NCI-H2227 (cell line): ENCODE measurements around the gene RASD2.

ENCODE experiments used
- DNase-seq: peaks from one replicate; lab custom pipeline; 2025; ENCODE audit not compliant: unreplicated experiment; lab: John Stamatoyannopoulos, UW

Gene RASD2

DNA sequence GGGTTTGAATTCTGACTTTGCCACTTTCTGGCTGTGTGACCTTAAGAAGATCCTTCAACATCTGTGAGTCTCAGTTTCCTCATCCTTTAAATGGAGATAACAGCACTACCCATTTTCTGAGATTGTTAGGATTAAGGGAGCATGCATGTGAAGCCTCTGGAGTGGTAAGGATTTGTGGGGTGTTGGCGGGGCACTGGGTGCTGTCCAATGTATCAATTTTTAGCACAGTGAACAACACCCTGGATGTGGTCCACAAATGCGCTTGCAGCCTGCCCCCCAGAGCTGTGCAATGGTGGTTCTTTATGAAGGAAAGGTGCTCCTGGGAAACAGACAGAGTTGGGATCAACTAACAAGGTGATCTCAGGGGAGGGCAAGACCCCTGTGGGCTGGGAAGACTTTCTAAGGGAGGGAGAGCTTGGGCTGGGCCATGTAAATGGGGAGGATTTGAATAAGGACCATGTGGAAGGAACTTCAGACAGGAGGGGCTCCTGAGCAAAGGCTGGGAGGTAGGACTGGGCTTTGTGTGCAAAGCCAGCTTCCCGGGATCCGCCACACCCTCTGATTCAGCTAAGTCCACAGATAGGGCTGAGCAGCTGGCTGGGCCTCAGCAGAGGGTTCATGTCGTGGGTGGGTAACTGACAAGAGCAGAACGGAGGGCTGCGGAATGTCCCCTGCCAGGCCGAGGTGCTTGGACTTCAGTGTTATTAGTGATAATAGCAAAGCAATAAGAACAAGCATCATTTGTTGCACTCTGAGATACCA is 22.7 kb upstream of the RASD2 start:
- no peak for DNase-seq

DNA sequence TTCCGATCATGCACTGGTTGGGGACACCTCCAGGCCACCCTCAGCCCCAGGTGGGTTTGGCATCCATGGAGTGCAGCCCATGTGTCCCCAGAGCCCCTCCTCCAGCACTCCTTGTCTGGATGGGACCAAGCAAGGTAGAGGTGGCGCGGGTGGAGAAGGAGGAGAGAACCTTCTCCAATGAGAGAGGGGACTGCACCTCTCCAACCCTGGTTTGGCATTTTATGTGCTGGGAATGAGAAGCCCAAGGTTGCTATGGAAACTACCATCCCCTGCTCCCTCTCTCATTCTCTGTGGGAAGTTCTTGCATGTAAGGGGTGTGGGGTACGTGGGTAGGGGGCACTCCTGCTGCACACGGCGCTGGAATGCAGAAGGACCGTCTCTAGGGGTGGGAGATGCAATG is 21.8 kb upstream of the RASD2 start:
- DNase-seq, result no peak

DNA sequence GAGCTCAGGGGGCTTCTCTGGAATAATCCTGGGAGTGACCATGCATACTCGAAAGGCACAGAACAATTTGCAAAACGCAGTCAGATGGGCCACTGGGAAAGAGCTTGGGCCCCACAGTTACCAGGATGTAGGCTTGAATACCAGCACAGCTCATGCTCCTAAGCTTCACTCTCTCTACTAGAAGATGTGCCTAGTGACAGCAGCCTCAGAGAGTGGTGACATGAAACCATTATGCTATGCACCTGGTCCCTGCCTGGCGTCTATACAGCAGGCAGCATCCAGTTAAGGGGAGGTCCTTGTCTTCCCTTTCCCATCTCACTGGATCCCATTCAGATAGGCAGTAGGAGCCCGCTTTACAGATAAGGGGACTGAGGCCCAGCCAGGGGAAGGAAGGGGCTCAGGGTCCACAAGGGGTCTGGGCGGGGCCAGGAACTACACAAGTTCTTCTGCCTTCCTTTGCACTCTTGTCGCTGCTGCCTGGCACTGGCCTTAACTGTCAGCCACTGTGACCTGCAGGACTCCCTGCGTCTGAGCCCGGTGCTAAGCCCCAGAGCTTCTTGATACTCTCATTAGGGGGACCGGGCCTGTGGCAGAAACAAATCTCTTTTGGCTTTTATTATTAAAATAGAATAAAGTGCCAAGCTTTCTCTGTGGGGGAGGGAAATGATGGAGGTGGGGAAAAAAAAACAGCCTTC is 21.2 kb upstream of the RASD2 start:
- DNase-seq, result no peak

DNA sequence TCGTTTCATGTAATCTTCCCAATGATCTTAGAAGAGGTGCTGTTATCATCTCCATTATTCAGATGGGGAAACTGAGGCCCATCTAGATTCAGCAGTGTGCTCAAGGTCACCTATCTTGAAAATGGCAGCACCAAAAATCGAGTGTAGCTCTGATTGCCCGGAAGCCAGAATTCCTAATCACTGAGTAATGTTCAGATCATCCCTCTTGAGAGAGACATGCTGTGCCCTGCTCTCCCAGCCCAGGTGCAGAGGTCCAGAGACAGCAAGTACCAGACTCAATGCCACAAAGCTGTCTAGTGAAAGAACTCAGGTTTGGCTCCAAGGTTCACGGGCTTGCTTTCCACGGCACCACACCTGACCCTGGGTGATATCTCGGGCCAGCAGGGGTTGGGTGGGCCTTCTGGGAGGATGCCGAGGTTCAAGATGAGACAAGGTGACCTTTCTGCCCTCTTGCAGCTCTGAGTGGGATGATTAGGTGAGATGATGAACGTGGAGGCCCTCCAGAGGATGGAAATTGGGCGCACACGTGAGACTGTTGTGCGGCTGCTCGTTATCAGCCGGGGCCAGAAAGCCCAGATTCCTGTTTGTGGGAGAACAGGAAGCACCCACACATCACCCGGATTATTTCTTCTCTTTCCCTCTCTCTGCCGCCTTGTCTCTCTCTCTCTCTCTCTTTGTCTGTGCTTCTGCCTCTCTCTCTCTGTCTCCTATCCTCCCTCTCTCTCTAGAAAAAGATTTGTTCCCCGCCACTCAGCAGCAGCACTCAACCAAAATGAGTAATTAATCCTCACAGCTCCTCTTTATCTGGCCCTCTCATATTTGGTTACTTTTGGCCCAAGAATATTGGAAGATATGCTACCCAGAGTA is 19.0 kb upstream of the RASD2 start:
- DNase-seq, result no peak

DNA sequence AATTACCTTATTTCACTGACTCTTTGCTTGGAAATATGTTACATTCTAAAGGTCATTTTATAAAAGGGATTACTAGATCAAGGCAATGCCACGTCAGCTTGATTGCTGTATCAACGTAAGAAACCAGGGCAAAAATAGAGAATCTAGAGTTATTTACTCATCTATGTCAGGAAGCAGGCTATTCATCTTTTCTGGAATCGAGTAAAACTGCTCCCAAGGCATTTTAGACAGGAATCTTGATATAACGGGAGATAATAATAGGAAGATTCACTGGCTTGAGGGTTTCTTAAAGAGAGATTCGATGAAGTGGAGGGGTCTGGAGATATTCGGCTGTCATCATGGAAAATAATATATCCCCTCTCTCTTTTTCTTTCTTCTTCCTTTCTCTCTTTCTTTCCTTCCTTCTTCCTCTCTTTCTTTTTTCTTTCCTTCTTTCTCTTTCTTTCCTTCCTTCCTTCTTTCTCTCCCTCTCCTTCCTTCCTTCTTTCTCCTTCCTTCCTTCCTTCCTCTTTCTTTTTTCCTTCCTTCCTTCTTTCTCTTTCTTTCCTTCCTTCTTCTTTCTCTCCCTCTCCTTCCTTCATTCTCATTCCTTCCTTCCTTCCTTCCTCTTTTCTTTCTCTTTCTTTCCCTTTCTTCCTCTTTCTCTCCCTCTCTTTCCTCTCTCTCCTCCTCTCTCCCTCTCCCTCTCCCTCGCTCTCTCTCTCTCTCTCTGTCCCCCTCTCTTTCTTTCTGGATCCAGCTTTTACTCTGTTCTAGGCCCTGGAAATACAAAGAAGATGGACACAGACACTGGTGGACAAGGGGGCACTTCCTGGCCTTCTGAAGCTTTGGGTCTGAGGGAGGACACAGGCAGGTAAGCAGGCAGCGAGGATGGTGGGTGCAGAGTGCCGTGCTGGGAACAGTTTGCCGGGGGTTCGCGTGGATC is 18.1 kb upstream of the RASD2 start:
- DNase-seq, result no peak

DNA sequence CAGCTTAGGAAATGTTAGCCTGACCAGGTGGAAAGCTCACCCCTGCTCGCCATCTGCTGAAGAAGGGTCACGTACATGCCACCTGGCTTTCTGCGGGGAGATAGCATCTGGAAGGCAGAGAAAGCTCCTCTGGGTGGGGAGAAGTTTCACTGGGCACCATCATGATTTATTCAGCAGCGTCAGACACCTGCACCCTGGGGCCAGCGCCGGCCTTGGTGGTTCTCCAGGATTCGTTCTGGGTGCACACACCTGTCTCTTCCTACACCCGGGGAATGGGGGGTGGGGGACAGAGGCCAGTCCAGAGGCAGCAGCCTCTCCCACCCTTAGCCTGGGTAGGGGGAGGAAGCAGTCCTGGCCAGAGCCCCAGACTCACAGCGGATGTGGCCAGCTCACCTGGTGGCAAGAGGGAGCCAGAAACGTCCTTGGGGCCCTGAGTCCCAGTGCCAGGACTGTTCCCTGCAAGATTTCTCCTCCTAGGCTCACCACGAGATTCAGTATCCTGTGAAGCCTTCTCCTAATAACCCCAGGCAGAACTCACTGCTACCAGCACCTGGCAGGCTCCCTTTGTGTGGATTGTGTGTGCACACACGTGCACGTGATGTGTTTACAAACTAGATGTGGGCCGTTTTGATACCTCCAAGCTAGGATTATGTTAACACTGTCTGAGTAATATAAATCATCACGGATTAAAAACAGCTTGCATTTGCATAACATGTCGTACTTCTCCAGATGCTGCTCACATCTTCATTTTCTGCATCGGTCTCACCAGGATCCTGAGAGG is 17.3 kb upstream of the RASD2 start:
- no peak for DNase-seq

DNA sequence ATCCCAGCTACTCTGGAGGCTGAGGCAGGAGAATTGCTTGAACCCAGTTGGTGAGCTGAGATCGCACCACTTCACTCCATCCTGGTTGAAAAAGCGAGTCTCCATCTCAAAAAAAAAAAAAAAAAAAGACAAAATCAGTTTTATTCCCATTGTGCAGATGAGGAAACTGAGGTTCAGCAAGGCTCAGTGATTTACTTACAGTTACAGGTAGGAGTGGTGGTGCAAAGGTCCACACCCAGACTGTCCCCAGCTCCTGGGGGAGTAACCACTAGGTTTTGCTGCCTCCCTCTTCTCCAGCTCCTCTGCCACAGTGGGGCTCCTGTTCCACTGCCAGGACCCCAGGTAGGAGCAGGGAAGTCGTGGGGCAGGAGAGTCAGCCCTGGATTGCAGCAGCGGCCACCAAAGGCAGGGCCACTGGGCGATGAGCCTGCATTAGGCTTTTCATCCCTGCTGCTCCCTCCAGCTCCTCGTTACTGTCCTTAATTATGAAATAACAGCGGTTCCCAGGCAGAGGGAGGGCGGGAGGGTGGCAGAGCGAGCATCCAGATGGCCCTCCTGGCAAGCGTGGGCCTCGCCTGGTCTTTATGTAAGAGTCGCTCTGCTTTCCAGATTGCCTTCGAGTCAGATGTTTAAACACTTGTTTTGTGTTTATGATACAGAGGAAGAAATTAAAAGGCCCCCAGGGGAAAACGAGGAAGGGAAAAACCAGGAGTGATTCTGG is 15.5 kb upstream of the RASD2 start:
- peak; percentile 4 for DNase-seq

DNA sequence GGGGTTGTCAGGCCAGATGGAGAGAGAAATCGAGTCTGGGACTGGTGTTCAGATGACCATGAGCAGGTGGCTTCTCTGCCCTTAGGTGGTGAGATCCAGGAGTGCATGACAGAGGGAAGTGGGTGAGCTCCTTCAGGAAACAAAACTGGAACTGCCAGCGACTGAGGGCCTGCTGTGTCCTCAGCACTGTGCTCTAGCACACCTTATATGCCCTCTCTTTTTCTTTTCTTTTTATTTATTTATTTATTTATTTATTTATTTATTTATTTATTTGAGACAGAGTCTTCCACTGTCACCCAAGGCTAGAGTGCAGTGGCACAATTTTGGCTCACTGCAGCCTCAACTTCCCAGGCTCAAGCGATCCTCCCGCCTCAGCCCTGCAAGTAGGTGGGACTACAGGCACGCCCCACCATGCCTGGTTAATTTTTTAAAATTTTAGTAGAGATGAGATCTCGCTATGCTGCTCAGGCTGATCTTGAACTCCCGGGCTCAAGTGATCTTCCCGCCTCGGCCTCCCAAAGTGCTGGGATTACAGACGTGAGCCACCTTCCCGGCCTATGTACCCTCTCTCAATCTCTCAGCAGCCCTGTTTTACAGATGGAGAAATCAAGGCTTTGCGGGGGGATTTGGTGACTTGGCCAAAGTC is 14.8 kb upstream of the RASD2 start:
- no peak for DNase-seq

DNA sequence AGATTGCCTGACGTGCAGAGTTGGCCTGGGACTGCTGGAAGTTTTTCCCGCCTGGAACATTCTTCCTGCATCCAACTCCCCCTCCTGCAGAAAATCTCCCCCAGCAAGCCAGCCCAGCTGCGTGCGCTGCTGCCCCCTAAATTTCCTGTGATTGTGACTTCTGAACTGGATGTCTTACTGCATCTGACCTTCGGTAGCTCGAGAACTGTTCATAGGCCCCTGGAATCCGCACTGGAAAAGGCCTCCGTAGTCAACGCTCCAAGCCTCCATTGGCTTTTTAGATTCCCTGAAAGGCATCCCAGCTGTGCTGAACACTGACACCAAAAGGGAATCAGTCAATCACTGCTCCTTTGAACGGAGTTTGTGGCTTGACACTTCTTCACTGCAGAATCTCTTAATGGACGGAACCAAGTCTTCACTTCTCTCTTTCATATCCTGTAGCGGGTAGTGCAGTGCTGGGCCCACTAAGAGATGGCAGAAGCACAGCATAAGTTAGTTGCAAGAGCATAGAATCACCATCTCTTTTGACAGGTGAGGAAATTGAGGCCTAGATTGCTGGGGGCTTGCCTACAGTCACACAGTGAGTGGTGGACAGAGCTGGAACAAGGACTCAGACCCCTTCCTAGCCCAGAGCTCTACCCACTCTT is 14.2 kb upstream of the RASD2 start:
- no peak for DNase-seq

DNA sequence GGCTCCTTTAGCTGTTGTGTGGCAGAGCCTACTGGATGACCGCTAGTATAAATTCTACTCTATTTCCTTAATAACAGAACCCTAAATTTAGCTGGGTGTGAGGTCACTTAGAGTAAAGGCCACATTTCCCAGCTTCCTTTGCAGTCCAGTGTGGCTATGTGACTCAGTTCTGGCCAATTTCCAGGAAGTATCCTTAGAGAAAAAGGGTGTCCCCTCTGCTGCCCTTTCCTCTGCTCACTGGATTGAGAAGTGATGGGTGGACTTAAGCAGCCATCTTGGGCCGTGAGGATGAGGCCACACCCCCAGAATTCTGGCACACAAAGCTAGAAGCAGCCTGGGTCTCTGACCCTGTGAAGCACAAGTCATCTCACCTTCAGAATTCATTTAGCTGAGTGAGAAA is 11.7 kb upstream of the RASD2 start:
- DNase-seq, result no peak

DNA sequence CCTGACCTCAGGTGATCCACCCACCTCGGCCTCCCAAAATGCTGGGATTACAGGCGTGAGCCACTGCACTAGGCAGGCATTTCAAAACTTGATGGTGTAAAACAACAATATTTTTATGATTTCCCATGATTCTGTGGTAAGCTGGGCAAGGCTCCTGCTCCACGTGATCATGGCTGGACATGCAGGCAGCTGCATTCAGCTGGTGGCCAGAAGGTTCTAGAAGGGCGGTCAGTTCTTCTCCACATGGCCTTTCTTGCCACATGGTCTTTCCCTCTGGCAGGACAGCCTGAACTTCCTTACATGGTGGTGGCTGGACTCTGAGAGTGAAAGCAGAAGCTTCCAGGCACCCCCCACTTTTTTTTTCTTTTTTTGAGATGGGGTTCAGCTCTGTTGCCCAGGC is 9.9 kb upstream of the RASD2 start:
- DNase-seq, result no peak

DNA sequence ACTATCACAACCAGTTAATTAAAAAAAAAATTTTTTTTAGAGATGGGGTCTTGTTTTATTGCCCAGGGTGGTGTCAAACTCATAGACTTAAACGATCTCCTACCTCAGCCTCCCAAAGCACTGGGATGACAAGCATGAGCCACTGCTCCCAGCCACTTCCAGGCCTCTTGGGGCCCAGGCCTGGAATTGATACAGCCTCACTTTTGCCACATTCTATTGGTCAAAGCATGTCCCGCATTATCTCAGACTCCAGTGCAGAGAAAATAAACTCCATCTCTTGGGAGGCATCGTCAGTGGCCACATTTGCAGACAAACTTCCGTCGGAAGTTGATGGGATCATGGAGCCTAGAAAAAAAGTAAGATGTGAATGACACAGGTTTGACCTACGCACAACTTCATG is 9.4 kb upstream of the RASD2 start:
- DNase-seq, result no peak

DNA sequence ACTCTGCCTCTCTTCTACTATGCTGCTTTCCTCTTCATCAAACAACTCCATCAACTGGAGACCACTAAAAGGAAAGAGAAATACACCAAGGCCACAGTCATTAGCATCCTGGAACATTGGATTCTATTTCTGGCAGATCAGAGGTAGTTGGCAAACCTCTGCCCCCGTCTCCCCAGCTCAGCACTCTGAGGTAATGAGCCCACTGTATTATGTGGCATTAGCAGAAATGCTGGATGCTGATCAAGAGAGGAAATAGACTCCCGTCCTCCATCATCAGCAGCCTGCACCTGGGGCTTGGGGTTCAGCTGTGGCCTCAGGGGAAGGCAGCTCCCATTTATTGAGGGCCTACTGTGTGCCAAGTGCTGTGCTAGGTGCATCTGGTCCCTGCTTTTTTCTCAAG is 9.0 kb upstream of the RASD2 start:
- DNase-seq, result no peak

DNA sequence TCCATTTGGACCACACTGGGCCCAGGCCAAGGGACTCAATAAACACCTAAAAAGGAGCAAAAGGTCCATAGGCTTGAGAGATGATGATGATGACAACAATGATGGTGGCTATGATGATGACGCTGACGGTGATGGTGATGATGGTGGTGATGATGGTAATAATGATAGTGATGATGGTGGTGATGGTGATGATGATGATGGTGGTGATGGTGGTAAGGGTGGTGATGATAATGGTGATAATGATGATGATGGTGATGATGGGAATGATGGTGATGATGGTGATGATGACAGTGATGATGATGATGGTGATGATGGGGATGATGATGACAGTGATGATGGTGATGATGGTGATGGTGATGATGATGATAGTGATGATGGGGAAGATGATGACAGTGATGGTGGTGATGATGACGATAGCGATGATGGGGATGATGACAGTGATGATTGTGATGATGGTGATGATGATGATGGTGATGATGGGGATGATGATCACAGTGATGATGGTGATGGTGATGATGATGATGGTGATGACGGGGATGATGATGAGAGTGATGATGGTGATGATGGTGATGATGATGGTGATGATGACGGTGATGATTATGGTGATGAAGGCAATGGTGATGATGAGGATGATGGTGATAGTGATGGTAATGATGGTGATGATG is 7.1 kb upstream of the RASD2 start:
- no peak for DNase-seq

DNA sequence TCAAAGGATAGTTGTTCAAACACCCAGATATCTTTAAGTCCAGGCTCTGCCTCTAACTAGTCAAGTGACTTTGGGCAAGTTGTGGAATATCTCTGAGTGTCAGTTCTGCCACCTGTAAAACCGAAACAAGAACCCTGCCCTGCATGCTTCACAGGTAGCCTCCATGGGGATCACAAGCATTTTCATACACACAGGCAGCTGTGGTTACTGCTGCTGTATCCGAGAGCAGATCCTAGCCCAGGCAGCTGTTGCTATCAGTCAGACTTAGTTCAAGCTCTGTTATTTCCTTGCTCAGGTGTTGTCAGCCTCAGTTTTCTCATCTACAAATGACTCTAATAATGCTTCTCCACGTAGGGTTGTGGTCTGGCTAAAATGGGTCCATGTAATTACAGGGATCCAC is 6.5 kb upstream of the RASD2 start:
- DNase-seq, result no peak

DNA sequence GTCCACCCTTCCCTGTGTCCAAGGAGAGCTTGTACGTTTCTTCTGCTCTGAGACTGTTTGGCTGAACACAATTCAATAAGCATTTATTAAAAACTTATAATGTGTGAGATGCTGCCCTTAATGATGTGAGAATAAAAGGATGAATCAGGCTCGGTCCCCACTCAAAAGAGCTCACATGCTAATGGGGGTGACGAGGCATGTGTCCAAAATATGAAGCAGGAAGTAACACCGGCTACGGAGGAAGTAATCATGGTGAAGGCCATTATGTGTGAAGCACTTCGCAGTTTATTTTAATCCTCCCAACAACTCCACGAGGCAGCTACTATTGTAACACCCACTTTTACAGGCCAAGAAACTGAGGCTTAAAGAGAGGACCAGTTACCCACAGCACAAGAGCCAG is 3.4 kb upstream of the RASD2 start:
- DNase-seq, result no peak

DNA sequence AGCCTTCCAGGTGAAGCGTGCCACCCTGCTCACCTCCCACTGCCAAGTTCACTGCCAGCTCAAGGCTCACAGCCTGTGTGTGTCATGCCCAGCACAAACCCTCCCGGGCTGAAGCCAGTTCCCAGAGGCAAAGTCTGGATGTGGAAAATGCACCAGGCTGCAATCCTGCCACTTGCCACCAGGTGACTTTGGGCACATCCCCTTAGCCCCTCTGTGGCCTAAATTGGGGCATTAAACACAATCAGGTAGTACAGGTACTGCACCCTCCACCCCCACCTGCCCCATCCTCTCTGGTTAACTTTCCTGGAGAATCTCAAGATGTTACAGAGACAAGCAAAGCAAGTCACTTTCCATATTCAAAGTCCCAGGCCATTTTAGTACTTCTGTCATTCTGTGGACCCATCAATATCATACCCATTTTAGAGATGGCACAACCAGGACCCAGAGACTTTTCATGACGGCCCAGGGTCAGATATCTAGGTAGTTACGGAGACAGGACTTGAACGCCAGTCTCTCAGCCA is 1.8 kb upstream of the RASD2 start:
- peak; percentile 38 for DNase-seq

DNA sequence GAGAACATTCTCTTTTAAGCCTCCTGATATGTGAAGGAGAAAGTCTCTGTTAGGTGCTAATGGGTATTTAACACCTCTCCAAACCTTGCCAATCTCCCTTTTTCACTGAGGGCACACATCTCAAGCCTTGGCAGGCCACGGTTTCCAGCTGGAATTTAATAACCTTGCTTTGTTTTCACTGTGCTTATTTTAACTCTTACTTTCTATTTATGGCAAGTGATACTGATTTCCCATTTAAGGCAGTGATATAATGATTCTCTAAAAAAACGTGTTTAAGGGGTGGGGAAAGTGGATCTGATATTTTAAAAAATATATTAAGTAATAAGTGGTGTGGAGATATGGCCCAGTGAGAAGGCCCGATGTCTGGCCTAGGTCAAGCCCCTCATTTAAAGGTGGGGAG is 1.1 kb upstream of the RASD2 start:
- DNase-seq, result no peak
